ENCODE data around the gene PRPSAP1.
A peak's percentile ranks its signal among the peaks of the same experiment; 100 is the strongest.

PRPSAP1 gene

GRCh38 chr17:76394166-76394565 lies 40.5 kb upstream of the PRPSAP1 start:
- H3K79me1 ChIP-seq (ENCODE audit: low read depth, low read length): peaks cover 2% of the 10 kb centered on the region
- H3K4me2 ChIP-seq (ENCODE audit: insufficient read depth, low read length, poor library complexity, severe bottlenecking): no peak overlapping the region
- H4K91ac ChIP-seq (ENCODE audit: low read depth, low read length, poor library complexity): no peak overlapping the region
- no peak overlapping the region for H2BK12ac ChIP-seq (ENCODE audit: low read length)
- H2AFZ ChIP-seq (ENCODE audit: low read length): no peak overlapping the region
- no peak overlapping the region for H3K23ac ChIP-seq (ENCODE audit: low read depth, low read length, poor library complexity)
- H2BK5ac ChIP-seq (ENCODE audit: low read length): no peak overlapping the region
- no peaks in the 10 kb centered on the region for H3K27me3 ChIP-seq (ENCODE audit: control insufficient read depth in 3 of 3, insufficient read depth in 3 of 3, low read depth in 1 of 3, low read length in 3 of 3)
- no peak for DNase-seq (ENCODE audit: low spot score)
- no CpG with 5 or more reads among the region's 10 CpGs for WGBS, 2 donors (ENCODE audit: extremely low coverage in 2 of 2, insufficient read length in 2 of 2, insufficient replicate concordance in 1 of 2)
- no peak overlapping the region for H4K8ac ChIP-seq (ENCODE audit: low read depth, low read length)
- H2AK5ac ChIP-seq (ENCODE audit: low read depth, low read length): no peak overlapping the region
- peaks cover 0 to 1% of the 10 kb centered on the region in 2 donors for H3K9me3 ChIP-seq (replicated peaks in 1 of 2; ENCODE audit: control insufficient read depth in 2 of 2, insufficient read depth in 1 of 2, low read depth in 1 of 2, low read length in 2 of 2)
- H3K4me3 ChIP-seq (ENCODE audit: low read length in 2 of 2): no peak overlapping the region
- H3K18ac ChIP-seq (ENCODE audit: low read length): no peak overlapping the region
- H3K4ac ChIP-seq (ENCODE audit: low read length): no peak overlapping the region
- H2BK15ac ChIP-seq (ENCODE audit: low read length): peak overlapping the region; percentile 38
- H2BK120ac ChIP-seq (ENCODE audit: low read depth, low read length): no peak overlapping the region
- no peak overlapping the region for H3K14ac ChIP-seq (ENCODE audit: low read length)
- no peak overlapping the region for H3K27ac ChIP-seq (replicated peaks; ENCODE audit: low read length)
- no peak overlapping the region for H3K9ac ChIP-seq (ENCODE audit: low read depth, low read length, poor library complexity)
- peaks cover 0 to 5% of the 10 kb centered on the region in 2 donors for H3K4me1 ChIP-seq (ENCODE audit: control insufficient read depth in 2 of 2, insufficient read depth in 1 of 2, low read depth in 1 of 2, low read length in 2 of 2)
- H3K36me3 ChIP-seq (replicated peaks in 1 of 2; ENCODE audit: control insufficient read depth in 2 of 2, insufficient read depth in 2 of 2, low read length in 2 of 2): peaks cover 55 to 85% of the 10 kb centered on the region in 2 donors

GRCh38 chr17:76391200-76391715 lies 37.5 kb upstream of the PRPSAP1 start:
- Histone ChIP-seq H2BK12ac (ENCODE audit: low read length) (no peak overlapping the region), H3K27me3 (ENCODE audit: control insufficient read depth in 3 of 3, insufficient read depth in 3 of 3, low read depth in 1 of 3, low read length in 3 of 3) (no peaks in the 10 kb centered on the region), H4K8ac (ENCODE audit: low read depth, low read length) (no peak overlapping the region), H3K4me1 (ENCODE audit: control insufficient read depth in 2 of 2, insufficient read depth in 1 of 2, low read depth in 1 of 2, low read length in 2 of 2) (peaks cover 0 to 11% of the 10 kb centered on the region in 2 donors), H3K4me2 (ENCODE audit: insufficient read depth, low read length, poor library complexity, severe bottlenecking) (peak overlapping the region; percentile 23), H3K79me1 (ENCODE audit: low read depth, low read length) (peaks cover 4% of the 10 kb centered on the region), H2BK120ac (ENCODE audit: low read depth, low read length) (no peak overlapping the region), H3K14ac (ENCODE audit: low read length) (no peak overlapping the region), H3K9me3 (replicated peaks in 1 of 2; ENCODE audit: control insufficient read depth in 2 of 2, insufficient read depth in 1 of 2, low read depth in 1 of 2, low read length in 2 of 2) (peaks cover 0 to 1% of the 10 kb centered on the region in 2 donors), H2BK5ac (ENCODE audit: low read length) (no peak overlapping the region), H4K91ac (ENCODE audit: low read depth, low read length, poor library complexity) (no peak overlapping the region), H3K36me3 (replicated peaks in 1 of 2; ENCODE audit: control insufficient read depth in 2 of 2, insufficient read depth in 2 of 2, low read length in 2 of 2) (peaks cover 36 to 75% of the 10 kb centered on the region in 2 donors), H2AK5ac (ENCODE audit: low read depth, low read length) (no peak overlapping the region), H3K18ac (ENCODE audit: low read length) (no peak overlapping the region), H3K4ac (ENCODE audit: low read length) (no peak overlapping the region), H3K4me3 (ENCODE audit: low read length in 2 of 2) (no peak overlapping the region), H2BK15ac (ENCODE audit: low read length) (no peak overlapping the region), H3K9ac (ENCODE audit: low read depth, low read length, poor library complexity) (no peak overlapping the region), H2AFZ (ENCODE audit: low read length) (no peak overlapping the region), H3K27ac (replicated peaks; ENCODE audit: low read length) (no peak overlapping the region), H3K23ac (ENCODE audit: low read depth, low read length, poor library complexity) (no peak overlapping the region)
- no CpG with 5 or more reads among the region's 21 CpGs for WGBS, 2 donors (ENCODE audit: extremely low coverage in 2 of 2, insufficient read length in 2 of 2, insufficient replicate concordance in 1 of 2)
- no peak for DNase-seq (ENCODE audit: low spot score)

GRCh38 chr17:76390003-76390421 lies 36.3 kb upstream of the PRPSAP1 start:
- H3K9ac ChIP-seq (ENCODE audit: low read depth, low read length, poor library complexity): peak overlapping the region; percentile 50
- no peak overlapping the region for H3K27ac ChIP-seq (replicated peaks; ENCODE audit: low read length)
- no peak overlapping the region for H2BK12ac ChIP-seq (ENCODE audit: low read length)
- peaks cover 0 to 4% of the 10 kb centered on the region in 2 donors for H3K9me3 ChIP-seq (replicated peaks in 1 of 2; ENCODE audit: control insufficient read depth in 2 of 2, insufficient read depth in 1 of 2, low read depth in 1 of 2, low read length in 2 of 2)
- no peak overlapping the region for H3K4me3 ChIP-seq (ENCODE audit: low read length in 2 of 2)
- H3K79me1 ChIP-seq (ENCODE audit: low read depth, low read length): peaks cover 5% of the 10 kb centered on the region
- H3K18ac ChIP-seq (ENCODE audit: low read length): no peak overlapping the region
- no peak overlapping the region for H2AFZ ChIP-seq (ENCODE audit: low read length)
- H3K14ac ChIP-seq (ENCODE audit: low read length): no peak overlapping the region
- H2BK5ac ChIP-seq (ENCODE audit: low read length): peak overlapping the region; percentile 19
- H4K91ac ChIP-seq (ENCODE audit: low read depth, low read length, poor library complexity): no peak overlapping the region
- H3K4ac ChIP-seq (ENCODE audit: low read length): no peak overlapping the region
- peak overlapping the region; percentile 39 for H2BK15ac ChIP-seq (ENCODE audit: low read length)
- DNase-seq (ENCODE audit: low spot score): no peak
- WGBS, 2 donors (ENCODE audit: extremely low coverage in 2 of 2, insufficient read length in 2 of 2, insufficient replicate concordance in 1 of 2): no CpG with 5 or more reads among the region's 11 CpGs
- no peak overlapping the region for H4K8ac ChIP-seq (ENCODE audit: low read depth, low read length)
- H3K27me3 ChIP-seq (ENCODE audit: control insufficient read depth in 3 of 3, insufficient read depth in 3 of 3, low read depth in 1 of 3, low read length in 3 of 3): peaks cover 2 to 6% (median 4%) of the 10 kb centered on the region in 3 experiments
- H2AK5ac ChIP-seq (ENCODE audit: low read depth, low read length): no peak overlapping the region
- H3K23ac ChIP-seq (ENCODE audit: low read depth, low read length, poor library complexity): peak overlapping the region; percentile 80
- peaks cover 0 to 15% of the 10 kb centered on the region in 2 donors for H3K4me1 ChIP-seq (ENCODE audit: control insufficient read depth in 2 of 2, insufficient read depth in 1 of 2, low read depth in 1 of 2, low read length in 2 of 2)
- no peak overlapping the region for H2BK120ac ChIP-seq (ENCODE audit: low read depth, low read length)
- H3K4me2 ChIP-seq (ENCODE audit: insufficient read depth, low read length, poor library complexity, severe bottlenecking): no peak overlapping the region
- peaks cover 28 to 65% of the 10 kb centered on the region in 2 donors for H3K36me3 ChIP-seq (replicated peaks in 1 of 2; ENCODE audit: control insufficient read depth in 2 of 2, insufficient read depth in 2 of 2, low read length in 2 of 2)

- peaks cover 0 to 15% of the 10 kb centered on the region in 2 donors for H3K4me1 ChIP-seq (ENCODE audit: control insufficient read depth in 2 of 2, insufficient read depth in 1 of 2, low read depth in 1 of 2, low read length in 2 of 2)
- H3K18ac ChIP-seq (ENCODE audit: low read length): peak overlapping the region; percentile 15
- H3K4me3 ChIP-seq (ENCODE audit: low read length in 2 of 2): no peak overlapping the region
- DNase-seq (ENCODE audit: low spot score): no peak
- no peak overlapping the region for H4K8ac ChIP-seq (ENCODE audit: low read depth, low read length)
- H4K91ac ChIP-seq (ENCODE audit: low read depth, low read length, poor library complexity): no peak overlapping the region
- peaks cover 0 to 4% of the 10 kb centered on the region in 2 donors for H3K9me3 ChIP-seq (replicated peaks in 1 of 2; ENCODE audit: control insufficient read depth in 2 of 2, insufficient read depth in 1 of 2, low read depth in 1 of 2, low read length in 2 of 2)
- H3K27ac ChIP-seq (replicated peaks; ENCODE audit: low read length): no peak overlapping the region
- H2AK5ac ChIP-seq (ENCODE audit: low read depth, low read length): no peak overlapping the region
- H3K27me3 ChIP-seq (ENCODE audit: control insufficient read depth in 3 of 3, insufficient read depth in 3 of 3, low read depth in 1 of 3, low read length in 3 of 3): peaks cover 2 to 10% (median 6%) of the 10 kb centered on the region in 3 experiments
- no peak overlapping the region for H2BK5ac ChIP-seq (ENCODE audit: low read length)
- no peak overlapping the region for H2AFZ ChIP-seq (ENCODE audit: low read length)
- no peak overlapping the region for H2BK15ac ChIP-seq (ENCODE audit: low read length)
- no peak overlapping the region for H3K4me2 ChIP-seq (ENCODE audit: insufficient read depth, low read length, poor library complexity, severe bottlenecking)
- H3K14ac ChIP-seq (ENCODE audit: low read length): no peak overlapping the region
- H3K36me3 ChIP-seq (replicated peaks in 1 of 2; ENCODE audit: control insufficient read depth in 2 of 2, insufficient read depth in 2 of 2, low read length in 2 of 2): peaks cover 27 to 60% of the 10 kb centered on the region in 2 donors
- peaks cover 7% of the 10 kb centered on the region for H3K79me1 ChIP-seq (ENCODE audit: low read depth, low read length)
- no peak overlapping the region for H2BK120ac ChIP-seq (ENCODE audit: low read depth, low read length)
- WGBS, 2 donors (ENCODE audit: extremely low coverage in 2 of 2, insufficient read length in 2 of 2, insufficient replicate concordance in 1 of 2): no CpG with 5 or more reads among the region's 16 CpGs
- peak overlapping the region; percentile 30 for H3K9ac ChIP-seq (ENCODE audit: low read depth, low read length, poor library complexity)
- no peak overlapping the region for H2BK12ac ChIP-seq (ENCODE audit: low read length)
- H3K4ac ChIP-seq (ENCODE audit: low read length): no peak overlapping the region
- H3K23ac ChIP-seq (ENCODE audit: low read depth, low read length, poor library complexity): no peak overlapping the region
Measured at GRCh38 chr17:76388966-76389888, 35.5 kb upstream of the PRPSAP1 start.

All from neuronal stem cell (in vitro differentiated cells).